SK-MEL-5 (cell line): ENCODE results near the gene XRN1. TPM values are rescaled to one million over a fixed set of nuclear protein-coding genes. Genes with fewer than 3 reads are reported as not detected.
A peak's percentile ranks its signal among the peaks of the same experiment; 100 is the strongest.
"Not testable (repeated sequence)": the region's sequence is repeated elsewhere in the genome, so short reads cannot be mapped to it uniquely, and the experiment has no call there.

ENCODE experiments used
- DNase-seq: peaks from one replicate; pipeline ENCODE4 v3.0.0-alpha.2; 2016; ENCODE audit warnings: low read depth, low spot score
- in situ Hi-C: cut with HindIII; loops from 2 replicates; pipeline ENCODE4 v1.10.0; 2016; ENCODE audit warnings: low sequenced_read_pairs, high pct_unique_total_duplicates, low pct_unique_long_range_greater_than_20kb
- total RNA-seq: library from RNA; depleted of rRNA; stranded (reverse); fragments of >200 nt; shearing (Covaris generic); gene quantifications from 2 replicates; pipeline ENCODE4 v1.2.3, GENCODE V29; 2014

Gene XRN1
- total RNA-seq, 1 experiment from 2014 or later = 19.5 TPM

DNA sequence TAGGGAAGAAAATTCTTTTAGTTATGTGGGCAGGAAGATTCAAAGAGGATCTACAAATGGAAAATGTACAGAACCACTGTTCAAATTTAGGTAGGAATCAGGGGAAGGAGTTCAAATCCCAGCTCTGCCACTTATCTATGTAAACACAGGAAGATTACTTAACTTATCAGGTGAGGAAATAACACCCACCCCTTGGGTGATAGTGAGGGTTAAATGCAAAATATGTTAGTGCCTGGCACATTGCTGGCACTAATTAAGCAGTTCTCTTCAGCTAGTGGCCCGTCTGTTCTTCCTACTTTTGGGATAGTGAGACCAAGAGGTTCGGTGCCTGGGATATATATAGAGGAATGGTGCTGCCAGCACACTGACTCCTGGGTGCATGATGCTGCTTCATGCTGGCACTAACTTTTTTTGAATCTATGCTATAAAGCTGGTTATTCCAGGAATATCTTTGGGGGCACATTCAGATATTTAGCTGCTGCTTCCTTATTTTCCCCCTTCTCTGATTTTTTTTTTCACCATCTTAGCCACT lies 83.8 kb downstream of the XRN1 start:
- in situ Hi-C loops = no loop called here
- no peak for DNase-seq

GRCh38 chr3:142363433-142363832 lies 84.4 kb downstream of the XRN1 start:
- in situ Hi-C loops, DNase-seq: not testable (repeated sequence)

DNA sequence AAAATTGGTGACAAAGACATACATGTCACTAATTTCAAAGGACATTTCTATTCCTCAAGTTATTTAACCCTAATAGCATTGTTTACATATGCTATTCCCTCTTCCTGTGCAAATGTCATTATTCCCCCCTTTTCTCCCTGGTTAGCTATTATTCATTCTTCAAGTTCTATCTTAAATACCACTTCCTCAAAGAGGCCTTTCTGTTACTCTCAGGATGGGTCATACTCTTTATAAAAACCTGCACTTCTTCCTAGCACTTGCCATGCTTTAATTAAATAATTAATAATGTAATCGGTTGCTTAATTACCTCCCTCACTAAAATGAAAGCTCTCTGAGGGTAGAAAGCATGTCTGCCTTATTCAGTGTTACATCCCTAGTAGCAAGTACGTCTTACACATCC lies 88.5 kb downstream of the XRN1 start:
- no peak for DNase-seq
- in situ Hi-C loops = no loop called here

DNA sequence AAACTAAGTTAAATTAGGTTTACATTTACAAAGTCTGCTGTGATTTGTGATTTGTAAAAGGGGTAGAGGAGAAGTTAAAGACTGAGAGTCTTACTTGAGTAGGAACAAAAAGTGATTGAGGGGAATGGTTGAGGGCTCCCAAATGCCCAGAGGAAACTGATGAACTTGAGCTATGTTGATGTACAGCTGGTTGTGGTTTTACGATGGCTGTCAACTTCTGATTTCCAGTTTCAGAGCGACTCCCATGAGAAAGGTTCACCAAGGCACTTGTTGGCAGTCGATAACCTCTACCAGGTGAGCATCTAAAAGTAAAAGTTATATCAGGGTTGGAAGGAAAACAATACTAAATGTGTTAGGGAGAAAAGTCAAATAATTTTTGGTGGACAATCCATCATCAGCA lies 91.0 kb downstream of the XRN1 start:
- in situ Hi-C loops = no loop called here
- DNase-seq = no peak

DNA sequence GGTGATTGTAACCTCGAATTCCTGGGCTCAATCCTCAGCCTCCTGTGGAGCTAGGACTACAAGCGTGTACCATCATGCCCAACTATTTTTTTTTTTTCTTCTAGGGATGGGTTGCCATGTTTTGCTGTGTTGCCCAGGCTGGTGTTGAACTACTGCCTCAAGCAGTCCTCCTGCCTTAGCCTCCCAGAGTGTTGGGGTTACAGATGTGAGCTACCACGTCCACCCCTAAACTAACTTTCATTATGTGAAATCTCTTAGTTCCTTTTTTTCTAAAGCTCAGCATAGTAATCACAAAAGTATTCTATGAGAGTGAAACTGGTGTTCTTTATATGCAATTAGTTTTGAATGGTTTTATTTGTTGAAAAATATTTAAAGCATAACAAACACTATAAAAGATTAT lies 92.1 kb downstream of the XRN1 start:
- in situ Hi-C loops = no loop called here
- DNase-seq = no peak

DNA sequence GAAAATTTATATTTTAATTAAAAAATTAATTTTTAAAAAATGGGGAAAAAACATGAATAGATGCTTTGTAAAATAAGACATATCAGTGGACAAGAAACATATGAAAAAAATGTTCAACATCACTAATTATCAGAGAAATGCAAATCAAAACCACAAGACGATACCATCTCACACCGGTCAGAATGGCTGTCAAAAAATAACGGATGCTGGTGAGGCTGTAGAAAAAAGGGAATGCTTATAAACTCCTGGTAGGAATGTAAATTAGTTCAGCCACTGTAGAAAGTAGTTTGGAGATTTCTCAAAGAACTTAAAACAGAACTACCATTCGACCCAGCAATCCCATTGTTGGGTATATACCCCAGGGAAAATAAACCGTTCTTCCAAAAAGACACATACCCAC lies 93.8 kb downstream of the XRN1 start:
- in situ Hi-C loops = no loop called here
- no peak for DNase-seq

DNA sequence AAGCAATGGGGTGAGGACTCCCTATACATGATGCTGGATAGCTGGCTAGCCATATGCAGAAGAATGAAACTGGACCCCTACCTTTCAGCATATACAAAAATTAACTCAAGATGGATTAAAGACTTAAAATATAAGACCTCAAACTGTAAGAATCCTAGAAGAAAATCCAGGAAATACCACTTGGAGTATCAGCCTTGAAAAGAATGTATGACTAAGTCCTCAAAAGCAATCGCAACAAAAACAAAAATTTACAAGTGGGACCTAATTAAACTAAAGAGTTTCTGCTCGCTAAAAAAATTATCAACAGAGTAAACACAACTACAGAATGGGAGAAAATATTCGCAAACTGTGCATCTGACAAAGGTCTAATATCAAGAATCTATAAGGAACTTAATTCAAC lies 94.3 kb downstream of the XRN1 start:
- in situ Hi-C loops = no loop called here
- DNase-seq = no peak

DNA sequence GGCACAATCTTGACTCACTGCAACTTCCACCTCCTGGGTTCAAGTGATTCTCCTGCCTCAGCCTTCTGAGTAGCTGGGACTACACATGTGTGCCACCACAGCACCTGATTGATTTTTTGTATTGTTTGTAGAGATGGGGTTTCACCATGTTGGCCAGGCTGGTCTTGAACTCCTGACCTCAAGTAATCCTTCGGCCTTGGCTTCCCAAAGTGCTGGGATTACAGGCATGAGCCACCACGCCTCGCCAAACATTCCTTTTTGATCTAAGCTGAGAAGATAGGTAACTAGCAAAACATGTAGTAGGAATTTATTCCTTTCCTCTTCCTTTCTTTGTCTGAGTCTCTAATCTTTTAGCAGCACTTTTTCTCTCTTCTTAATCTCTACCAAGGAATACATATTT lies 95.1 kb downstream of the XRN1 start:
- in situ Hi-C loops, DNase-seq: not testable (repeated sequence)

DNA sequence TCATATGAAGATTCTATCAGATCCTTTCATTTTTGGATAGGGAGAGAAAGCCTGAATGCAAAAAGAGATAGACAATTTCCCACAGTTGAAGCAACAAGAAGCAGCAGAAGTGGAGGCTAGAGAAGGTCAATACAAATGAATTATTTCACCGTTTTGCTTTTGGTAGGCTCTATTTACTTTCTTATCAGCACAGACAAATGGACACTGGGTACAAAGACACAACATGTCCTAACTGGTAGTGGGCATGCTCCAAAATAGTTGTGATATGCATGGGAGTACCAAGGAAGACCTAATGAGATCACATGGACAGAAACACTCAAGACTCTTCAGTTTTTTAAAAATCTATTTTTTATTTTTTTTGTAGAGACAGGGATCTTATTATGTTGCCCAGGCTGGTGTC lies 99.4 kb downstream of the XRN1 start:
- in situ Hi-C loops = no loop called here

GRCh38 chr3:142337994-142338393 lies 109.8 kb downstream of the XRN1 start:
- in situ Hi-C loops = no loop called here

More for the DNA sequence above, 99.4 kb downstream of the XRN1 start:
- no peak for DNase-seq

GRCh38 chr3:142332390-142332789 lies 115.4 kb downstream of the XRN1 start:
- in situ Hi-C loops = no loop called here

More at GRCh38 chr3:142337994-142338393, 109.8 kb downstream of the XRN1 start:
- DNase-seq = peak; percentile 66

DNA sequence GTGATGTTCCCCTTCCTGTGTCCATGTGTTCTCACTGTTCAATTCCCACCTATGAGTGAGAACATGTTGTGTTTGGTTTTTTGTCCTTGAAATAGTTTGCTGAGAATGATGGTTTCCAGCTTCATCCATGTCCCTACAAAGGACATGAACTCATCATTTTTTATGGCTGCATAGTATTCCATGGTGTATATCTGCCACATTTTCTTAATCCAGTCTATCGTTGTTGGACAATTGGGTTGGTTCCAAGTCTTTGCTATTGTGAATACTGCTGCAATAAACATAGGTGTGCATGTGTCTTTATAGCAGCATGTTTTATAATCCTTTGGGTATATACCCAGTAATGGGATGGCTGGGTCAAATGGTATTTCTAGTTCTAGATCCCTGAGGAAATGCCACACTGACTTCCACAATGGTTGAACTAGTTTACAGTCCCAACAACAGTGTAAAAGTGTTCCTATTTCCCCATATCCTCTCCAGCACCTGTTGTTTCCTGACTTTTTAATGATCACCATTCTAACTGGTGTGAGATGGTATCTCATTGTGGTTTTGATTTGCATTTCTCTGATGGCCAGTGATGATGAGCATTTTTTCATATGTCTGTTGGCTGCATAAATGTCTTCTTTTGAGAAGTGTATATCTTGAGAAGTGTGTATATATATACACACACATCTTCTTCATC lies 123.4 kb downstream of the XRN1 start:
- in situ Hi-C loops, DNase-seq: not testable (repeated sequence)

More at GRCh38 chr3:142332390-142332789, 115.4 kb downstream of the XRN1 start:
- no peak for DNase-seq

DNA sequence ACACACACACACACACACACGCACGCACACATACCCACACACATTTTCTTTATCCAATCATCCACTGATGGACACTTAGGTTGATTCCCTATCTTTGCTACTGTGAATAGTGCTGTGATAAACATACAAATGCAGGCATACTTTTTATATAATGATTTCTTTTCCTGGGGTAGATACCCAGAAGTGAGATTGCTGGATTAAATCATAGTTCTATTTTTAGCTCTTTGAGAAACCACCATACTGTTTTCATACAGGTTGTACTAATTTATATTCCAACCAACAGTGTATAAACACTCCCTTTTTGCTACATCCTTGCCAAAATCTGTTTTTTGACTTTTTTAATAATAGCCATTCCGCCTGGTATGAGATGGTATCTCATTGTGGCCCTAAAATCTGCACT lies 127.9 kb downstream of the XRN1 start:
- in situ Hi-C loops = no loop called here
- no peak for DNase-seq

- in situ Hi-C loops = no loop called here
Measured at GRCh38 chr3:142319094-142319493, 128.7 kb downstream of the XRN1 start.

DNA sequence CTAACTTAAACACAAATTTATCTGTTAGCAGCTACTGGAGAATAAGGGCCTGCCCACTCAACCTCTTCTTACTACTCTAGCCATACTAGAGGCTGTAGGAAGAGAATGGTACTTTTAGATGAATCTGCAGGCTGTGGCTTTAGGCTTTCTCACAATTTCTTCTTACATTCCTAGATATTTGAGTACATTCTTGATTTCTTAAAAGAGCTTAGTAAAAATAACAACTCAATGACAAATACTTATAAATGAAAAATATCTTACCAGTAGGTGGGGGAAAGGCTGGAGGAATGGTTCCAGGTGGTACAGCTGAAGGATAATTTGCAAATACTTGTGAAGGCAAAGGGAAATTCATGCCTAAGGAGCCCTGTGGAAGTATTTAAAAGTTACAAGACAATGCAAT lies 129.5 kb downstream of the XRN1 start:
- in situ Hi-C loops = no loop called here
- no peak for DNase-seq

More at GRCh38 chr3:142319094-142319493, 128.7 kb downstream of the XRN1 start:
- DNase-seq = no peak

GRCh38 chr3:142315978-142316388 lies 131.9 kb downstream of the XRN1 start:
- in situ Hi-C loops, DNase-seq: not testable (repeated sequence)

DNA sequence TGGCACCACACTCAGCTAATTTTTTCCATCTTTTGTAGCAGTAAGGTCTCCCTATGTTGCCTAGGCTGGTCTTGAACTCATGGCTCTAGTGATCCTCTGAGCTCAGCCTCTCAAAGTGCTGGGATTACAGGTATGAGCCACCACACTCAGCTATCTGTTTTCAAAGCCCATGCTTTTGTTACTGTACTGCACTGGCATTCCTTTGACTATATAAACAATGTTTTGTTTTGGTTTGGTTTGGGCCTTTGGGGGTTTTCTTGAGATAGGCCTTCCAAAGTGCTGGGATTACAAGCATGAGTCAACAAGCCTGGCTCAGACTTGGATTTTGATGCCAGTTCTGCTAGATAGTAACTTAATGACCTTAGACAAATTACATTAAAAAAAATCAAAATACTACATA lies 132.8 kb downstream of the XRN1 start:
- no peak for DNase-seq
- in situ Hi-C loops = no loop called here

GRCh38 chr3:142310439-142310838 lies 137.4 kb downstream of the XRN1 start:
- no peak for DNase-seq
- in situ Hi-C loops = no loop called here

DNA sequence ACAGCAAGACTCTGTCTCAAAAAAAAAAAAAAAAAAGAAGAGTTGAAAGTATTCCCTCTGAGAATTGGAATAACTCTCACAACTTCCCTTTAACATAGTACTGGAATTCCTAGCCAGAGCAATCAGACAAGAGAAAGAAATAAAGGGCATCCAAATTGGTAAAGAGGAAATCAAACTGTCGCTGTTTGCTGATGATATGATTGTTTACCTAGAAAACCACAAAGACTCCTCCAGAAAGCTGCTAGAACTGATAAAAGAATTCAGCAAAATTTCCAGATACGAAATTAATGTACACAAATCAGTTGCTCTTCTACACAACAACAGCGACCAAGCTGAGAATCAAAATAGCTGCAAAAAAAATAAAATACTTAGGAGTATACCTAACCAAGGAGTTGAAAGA lies 145.0 kb downstream of the XRN1 start:
- in situ Hi-C loops, DNase-seq: not testable (repeated sequence)
